HepG2 (cell line): ENCODE measurements around the gene TMEM106B. TPM values are rescaled to one million over a fixed set of nuclear protein-coding genes. Genes with fewer than 3 reads are reported as not detected.

Source experiments
- ATAC-seq: fragments of 200-7000 bp; cut with Tn5 transposase; 3 replicates; pipeline ENCODE4 v1.9.1; 2020; ENCODE audit warnings: mild to moderate bottlenecking, moderate library complexity
- BruUV-seq: library from RNA; stranded (reverse); fragments of 400-500 nt; replicated peaks from 2 replicates; lab custom pipeline; 2021; lab: Mats Ljungman, UMichigan
- CTCF ChIA-PET: fragments of 300-600 bp; formaldehyde crosslinking; extraction: SDS; loops from one replicate; lab custom pipeline; 2021; ENCODE audit warnings: low total read pairs, inconsistent platforms, low intra/inter-chr PET ratio; lab: Yijun Ruan, JAX
- POLR2A ChIA-PET: fragments of 350-600 bp; sonication (Branson Sonifier 250); formaldehyde crosslinking; loops from one replicate; lab custom pipeline; 2020; ENCODE audit warnings: antibody characterized with exemption, inconsistent platforms; lab: Yijun Ruan, JAX
- DNase-seq: peaks from one replicate; pipeline ENCODE4 v3.0.0-alpha.2; 2015; ENCODE audit warnings: low spot score
- FAIRE-seq: peaks from 3 replicates; lab custom pipeline; 2011; peaks lifted over from hg19 to GRCh38; lab: Jason Lieb, UNC
- H2AFZ ChIP-seq: one replicate; pipeline ENCODE4 v1.6.1; 2011; ENCODE audit warnings: low read length, inconsistent platforms
- H3K27ac ChIP-seq: fragments of 300-600 bp; 3 replicates; pipeline ENCODE4 v1.8.0; 2011; ENCODE audit warnings: mixed run types, mild to moderate bottlenecking, mixed read lengths, low read length, inconsistent platforms; ENCODE audit not compliant: insufficient read depth; ENCODE audit errors: extremely low read length
- H3K27me3 ChIP-seq, 2 experiments: fragments of 200-600 bp in 1 of 2; 2 replicates in 1 of 2; 3 replicates in 1 of 2; pipeline versions ENCODE4 v1.6.0 to v1.8.0; 2011; ENCODE audit warnings: low read length in 2 of 2, mild to moderate bottlenecking in 2 of 2, moderate library complexity in 2 of 2, inconsistent platforms in 1 of 2; ENCODE audit not compliant: insufficient read depth in 2 of 2, control insufficient read depth in 1 of 2
- H3K36me3 ChIP-seq, 2 experiments: fragments of 200-600 bp in 1 of 2; replicated peaks in 1 of 2; 2 replicates in 1 of 2; 3 replicates in 1 of 2; pipeline versions ENCODE4 v1.5.1 to v1.8.0; 2011; ENCODE audit warnings: low read length in 2 of 2, inconsistent platforms in 1 of 2; ENCODE audit not compliant: insufficient read depth in 2 of 2, control insufficient read depth in 1 of 2
- H3K4me1 ChIP-seq: 2 replicates; pipeline ENCODE4 v1.5.1; 2012; ENCODE audit warnings: low read length, inconsistent platforms; ENCODE audit not compliant: insufficient read depth
- H3K4me2 ChIP-seq: 2 replicates; pipeline ENCODE4 v1.6.0; 2011; ENCODE audit warnings: low read depth, low read length, inconsistent platforms
- H3K4me3 ChIP-seq, 3 experiments: fragments of 200-600 bp in 1 of 3; sonication (generic), shearing (Covaris generic) in 1 of 3; replicated peaks in 1 of 3; 2 replicates each; pipeline ENCODE4 v1.5.1; 2011 to 2016; ENCODE audit warnings: low read length in 3 of 3, inconsistent platforms in 2 of 3, low read depth in 2 of 3, mild to moderate bottlenecking in 2 of 3, control low read depth in 1 of 3, mixed read lengths in 1 of 3; ENCODE audit not compliant: insufficient read depth in 1 of 3
- H3K79me2 ChIP-seq: one replicate; pipeline ENCODE4 v1.6.1; 2011; ENCODE audit warnings: low read length, inconsistent platforms; ENCODE audit not compliant: insufficient read depth
- H3K9ac ChIP-seq: 2 replicates; pipeline ENCODE4 v1.6.0; 2011; ENCODE audit warnings: mild to moderate bottlenecking, low read depth, low read length, inconsistent platforms; ENCODE audit not compliant: insufficient read depth
- H3K9me3 ChIP-seq: 2 replicates; pipeline ENCODE4 v1.5.1; 2012; ENCODE audit warnings: mild to moderate bottlenecking, low read length
- H4K20me1 ChIP-seq: 2 replicates; pipeline ENCODE4 v1.6.0; 2011; ENCODE audit warnings: inconsistent platforms, mild to moderate bottlenecking, low read length, moderate library complexity; ENCODE audit not compliant: insufficient read depth
- ELF3 ChIP-seq: IDR thresholded peaks from 2 replicates; pipeline ENCODE4 v1.6.1; 2016; ENCODE audit warnings: missing genetic modification reagents, missing compliant biosample characterization
- KDM2A ChIP-seq: sonication (generic); formaldehyde crosslinking; IDR thresholded peaks from 2 replicates; pipeline ENCODE4 v1.4.0; 2020; ENCODE audit warnings: low read depth, missing genetic modification reagents, borderline replicate concordance
- RAD21 ChIP-seq: fragments of 450-650 bp; formaldehyde crosslinking; IDR thresholded peaks from 2 replicates; pipeline ENCODE4 v1.5.0; 2020; ENCODE audit warnings: mild to moderate bottlenecking
- SMC3 ChIP-seq: IDR thresholded peaks from 2 replicates; pipeline ENCODE4 v1.6.1; 2011; ENCODE audit warnings: low read length, improper control_type of control experiment
- STAG1 ChIP-seq: sonication (generic); formaldehyde crosslinking; IDR thresholded peaks from 2 replicates; pipeline ENCODE4 v1.4.0; 2020; ENCODE audit warnings: missing genetic modification reagents
- ZSCAN12 ChIP-seq: sonication (generic); formaldehyde crosslinking; IDR thresholded peaks from 2 replicates; pipeline ENCODE4 v1.9.0; 2021; ENCODE audit warnings: mild to moderate bottlenecking, missing genetic modification reagents
- WGBS: methylation state at CpG from one replicate; pipeline ENCODE4 v1.1.6; 2017; ENCODE audit warnings: low lambda C conversion rate; 5-methylcytosine and 5-hydroxymethylcytosine counted together
- in situ Hi-C: cut with HindIII; loops from 2 replicates; pipeline ENCODE4 v1.10.0; 2017; ENCODE audit warnings: low pct_unique_long_range_greater_than_20kb; ENCODE audit not compliant: extremely low pct_ligation_motif_present
- intact Hi-C: fragments of 100-400 bp; cut with micrococcal nuclease; formaldehyde crosslinking; loops from one replicate; pipeline ENCODE4 v1.10.0; 2022; ENCODE audit not compliant: unreplicated experiment
- polyA plus RNA-seq, 8 experiments: library from polyadenylated mRNA; depleted of rRNA in 3 of 8; stranded (reverse) in 7 of 8; unstranded in 1 of 8; fragments of >200 nt; fragmentation: Illumina TruSeq in 4 of 8; extraction: Trizol in 4 of 8; gene quantifications; 2 replicates each; pipeline versions ENCODE4 v1.2.1 to v1.2.3, GENCODE V29; 2011 to 2016; ENCODE audit warnings: low read depth in 4 of 8, missing spikeins in 1 of 8, mixed read lengths in 1 of 8; ENCODE audit not compliant: insufficient read depth in 1 of 8
- total RNA-seq, 5 experiments: library from RNA; depleted of rRNA; stranded (reverse); fragments of >200 nt; fragmentation: Illumina TruSeq; extraction: Trizol; gene quantifications; 2 replicates each; pipeline ENCODE4 v1.2.3, GENCODE V29; 2016; ENCODE audit warnings: low read depth in 1 of 5
- TF ChIP-seq, protein P1 (sequence below): sonication (generic); formaldehyde crosslinking; IDR thresholded peaks from 2 replicates; pipeline ENCODE4 v1.4.0; 2020; ENCODE audit warnings: missing genetic modification reagents
- TF ChIP-seq, protein P2 (sequence below): sonication (generic); formaldehyde crosslinking; IDR thresholded peaks from 2 replicates; pipeline ENCODE4 v1.5.0; 2020; ENCODE audit warnings: mild to moderate bottlenecking, missing genetic modification reagents, moderate library complexity

TMEM106B gene
- total and polyA plus RNA-seq, 2 of the 13 experiments (the other 11 are each of a cell fraction or from before 2014, with no cell fraction given), result 16.8 to 25.1 TPM

DNA sequence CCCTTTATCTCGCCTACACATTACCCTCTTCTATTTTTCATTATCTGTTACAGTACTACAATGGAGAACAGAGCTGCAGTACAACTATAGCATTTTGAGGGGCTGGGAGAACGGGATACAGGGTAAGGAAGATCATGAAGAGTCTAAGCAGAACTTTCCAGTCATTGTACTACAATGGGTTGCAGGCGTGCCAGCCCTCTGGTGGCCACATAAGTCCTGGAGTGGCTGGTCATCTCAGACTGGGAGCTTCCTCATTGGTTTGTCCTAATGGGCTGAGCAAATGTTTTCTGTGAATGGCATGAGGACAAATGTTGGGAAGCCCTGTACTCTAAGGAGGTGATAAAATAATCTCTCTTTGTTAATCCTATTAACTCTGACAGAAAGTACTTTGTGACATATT, 33.0 kb downstream of the TMEM106B start:
- H3K9ac ChIP-seq, result no peak overlapping the region
- peak; percentile 36 for FAIRE-seq
- TF ChIP-seq SMC3 (peak; percentile 87), RAD21 (peak; percentile 64), ZSCAN12 (CRISPR knock-in tag) (no peak), KDM2A (CRISPR knock-in tag) (0 out of 2 replicates have a peak, but pooled peaks have one; percentile 28), ELF3 (CRISPR knock-in tag) (0 out of 2 replicates have a peak, but pooled peaks have one; percentile 33), STAG1 (CRISPR knock-in tag) (peak; percentile 74)
- TF ChIP-seq, protein P1, sequence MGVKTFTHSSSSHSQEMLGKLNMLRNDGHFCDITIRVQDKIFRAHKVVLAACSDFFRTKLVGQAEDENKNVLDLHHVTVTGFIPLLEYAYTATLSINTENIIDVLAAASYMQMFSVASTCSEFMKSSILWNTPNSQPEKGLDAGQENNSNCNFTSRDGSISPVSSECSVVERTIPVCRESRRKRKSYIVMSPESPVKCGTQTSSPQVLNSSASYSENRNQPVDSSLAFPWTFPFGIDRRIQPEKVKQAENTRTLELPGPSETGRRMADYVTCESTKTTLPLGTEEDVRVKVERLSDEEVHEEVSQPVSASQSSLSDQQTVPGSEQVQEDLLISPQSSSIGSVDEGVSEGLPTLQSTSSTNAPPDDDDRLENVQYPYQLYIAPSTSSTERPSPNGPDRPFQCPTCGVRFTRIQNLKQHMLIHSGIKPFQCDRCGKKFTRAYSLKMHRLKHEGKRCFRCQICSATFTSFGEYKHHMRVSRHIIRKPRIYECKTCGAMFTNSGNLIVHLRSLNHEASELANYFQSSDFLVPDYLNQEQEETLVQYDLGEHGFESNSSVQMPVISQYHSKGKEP, result no peak
- TF ChIP-seq, protein P2, sequence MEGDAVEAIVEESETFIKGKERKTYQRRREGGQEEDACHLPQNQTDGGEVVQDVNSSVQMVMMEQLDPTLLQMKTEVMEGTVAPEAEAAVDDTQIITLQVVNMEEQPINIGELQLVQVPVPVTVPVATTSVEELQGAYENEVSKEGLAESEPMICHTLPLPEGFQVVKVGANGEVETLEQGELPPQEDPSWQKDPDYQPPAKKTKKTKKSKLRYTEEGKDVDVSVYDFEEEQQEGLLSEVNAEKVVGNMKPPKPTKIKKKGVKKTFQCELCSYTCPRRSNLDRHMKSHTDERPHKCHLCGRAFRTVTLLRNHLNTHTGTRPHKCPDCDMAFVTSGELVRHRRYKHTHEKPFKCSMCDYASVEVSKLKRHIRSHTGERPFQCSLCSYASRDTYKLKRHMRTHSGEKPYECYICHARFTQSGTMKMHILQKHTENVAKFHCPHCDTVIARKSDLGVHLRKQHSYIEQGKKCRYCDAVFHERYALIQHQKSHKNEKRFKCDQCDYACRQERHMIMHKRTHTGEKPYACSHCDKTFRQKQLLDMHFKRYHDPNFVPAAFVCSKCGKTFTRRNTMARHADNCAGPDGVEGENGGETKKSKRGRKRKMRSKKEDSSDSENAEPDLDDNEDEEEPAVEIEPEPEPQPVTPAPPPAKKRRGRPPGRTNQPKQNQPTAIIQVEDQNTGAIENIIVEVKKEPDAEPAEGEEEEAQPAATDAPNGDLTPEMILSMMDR (CRISPR knock-in tag), result peak; percentile 74
- TF ChIP-seq, all 625 proteins: peak for 6
- POLR2A ChIA-PET, result interaction anchor here (1.2 kb wide), 1 partner anchor 33 kb away, joined by 3 read pairs; the partner anchor contains the start of gene TMEM106B
- Histone ChIP-seq H3K27me3 (no peaks in the 10 kb centered on the region), H4K20me1 (no peaks in the 10 kb centered on the region), H3K79me2 (no peaks in the 10 kb centered on the region), H2AFZ (no peak overlapping the region), H3K9me3 (no peaks in the 10 kb centered on the region), H3K27ac (no peak overlapping the region), H3K36me3 (no peaks in the 10 kb centered on the region), H3K4me3 (no peak overlapping the region), H3K4me1 (no peaks in the 10 kb centered on the region), H3K4me2 (no peak overlapping the region)
- DNase-seq (peak; percentile 43), ATAC-seq (peak; percentile 100)
- intact Hi-C loops (loop anchor here (1.0 to 2.0 kb wide), 4 partner anchors 33 to 177 kb away; partner anchors contain the start of gene TMEM106B), in situ Hi-C loops (loop anchor here (5.0 kb wide), 1 partner anchor 177 kb away; no protein-coding TSS in a partner anchor)
- CTCF ChIA-PET, result interaction anchor here (1.1 to 2.6 kb wide), 3 partner anchors 32 to 177 kb away, joined by 3 to 13 read pairs (median 5); no protein-coding TSS in a partner anchor
- no TSS peak for BruUV-seq
- 36% methylated on average over 3 of the region's 3 CpGs for WGBS
